Activated CD8-positive, alpha-beta T cell treated with anti-CD3 and anti-CD28 coated beads for 36 hours (primary cell): Measurements from ENCODE around the gene KAZN. TPM values are rescaled to one million over a fixed set of nuclear protein-coding genes. Genes with fewer than 3 reads are reported as not detected.

Experiments used
- ATAC-seq: fragments of 200-7000 bp; cut with Tn5 transposase; one replicate; pipeline ENCODE4 v1.10.0; 2021; ENCODE audit warnings: mild to moderate bottlenecking, moderate library complexity
- CTCF ChIA-PET: fragments of 350-600 bp; sonication (Branson Sonifier 250); formaldehyde crosslinking; loops from one replicate; lab custom pipeline; 2021; ENCODE audit warnings: antibody characterized with exemption; lab: Charles Lee
- POLR2A ChIA-PET: fragments of 350-600 bp; sonication (Branson Sonifier 250); formaldehyde crosslinking; loops from one replicate; lab custom pipeline; 2021; ENCODE audit warnings: antibody characterized with exemption; lab: Charles Lee
- DNase-seq: peaks from one replicate; pipeline ENCODE4 v3.0.0-alpha.2; 2020
- H3K27ac Mint-ChIP-seq: one replicate; pipeline ENCODE4 v1.8.0; 2021; ENCODE audit warnings: mild to moderate bottlenecking, mixed read lengths
- H3K27me3 Mint-ChIP-seq: one replicate; pipeline ENCODE4 v1.8.0; 2021; ENCODE audit warnings: mixed read lengths
- H3K36me3 Mint-ChIP-seq: one replicate; pipeline ENCODE4 v1.8.0; 2021; ENCODE audit warnings: low read depth, mixed read lengths
- H3K4me1 Mint-ChIP-seq: one replicate; pipeline ENCODE4 v1.8.0; 2021; ENCODE audit warnings: low read depth, mixed read lengths
- H3K4me3 Mint-ChIP-seq: one replicate; pipeline ENCODE4 v1.8.0; 2021; ENCODE audit warnings: mild to moderate bottlenecking, moderate library complexity, mixed read lengths
- H3K9me3 Mint-ChIP-seq: one replicate; pipeline ENCODE4 v1.8.0; 2021; ENCODE audit warnings: mixed read lengths
- CTCF ChIP-seq: fragments of 200-600 bp; IDR thresholded peaks from one replicate; pipeline ENCODE4 v1.8.0; 2022; ENCODE audit warnings: antibody characterized with exemption, mild to moderate bottlenecking
- intact Hi-C: fragments of 100-400 bp; cut with micrococcal nuclease; formaldehyde crosslinking; loops from one replicate; pipeline ENCODE4 v1.10.0; 2022
- total RNA-seq, 2 experiments: library from RNA; stranded (reverse); gene quantifications; one replicate each; pipeline ENCODE4 v1.2.3, GENCODE V29; 2021

KAZN gene
- total RNA-seq, 2 experiments from 2014 or later = 1.7 to 1.9 TPM

- H3K4me1 Mint-ChIP-seq = no peaks in the 10 kb centered on the region
- no peak overlapping the region for H3K4me3 Mint-ChIP-seq
- no peaks in the 10 kb centered on the region for H3K36me3 Mint-ChIP-seq
- intact Hi-C loops = no loop called here
- DNase-seq = no peak
- no peaks in the 10 kb centered on the region for H3K9me3 Mint-ChIP-seq
- CTCF ChIA-PET = no interaction called here
- no peak for TF ChIP-seq CTCF
- no peak overlapping the region for H3K27ac Mint-ChIP-seq
- POLR2A ChIA-PET = no interaction called here
- peaks cover 1% of the 10 kb centered on the region for H3K27me3 Mint-ChIP-seq
- ATAC-seq = no peak
Measured at GRCh38 chr1:14725695-14726094, 127.2 kb downstream of the KAZN start.

- POLR2A ChIA-PET = no interaction called here
- Mint-ChIP-seq H3K27me3 (peaks cover 1% of the 10 kb centered on the region), H3K36me3 (no peaks in the 10 kb centered on the region), H3K27ac (no peak overlapping the region), H3K4me1 (no peaks in the 10 kb centered on the region), H3K9me3 (no peaks in the 10 kb centered on the region), H3K4me3 (no peak overlapping the region)
- CTCF ChIA-PET = no interaction called here
- intact Hi-C loops = no loop called here
- DNase-seq = no peak
- TF ChIP-seq CTCF = no peak
- no peak for ATAC-seq
Measured at GRCh38 chr1:14726606-14727005, 128.1 kb downstream of the KAZN start.

GRCh38 chr1:14728516-14728915, 130.0 kb downstream of the KAZN start:
- no peaks in the 10 kb centered on the region for H3K36me3 Mint-ChIP-seq
- ChIA-PET CTCF (no interaction called here), POLR2A (no interaction called here)
- H3K4me1 Mint-ChIP-seq = no peaks in the 10 kb centered on the region
- H3K4me3 Mint-ChIP-seq = no peak overlapping the region
- H3K9me3 Mint-ChIP-seq = no peaks in the 10 kb centered on the region
- intact Hi-C loops = no loop called here
- no peaks in the 10 kb centered on the region for H3K27me3 Mint-ChIP-seq
- H3K27ac Mint-ChIP-seq = no peak overlapping the region
- TF ChIP-seq CTCF = no peak
- no peak for DNase-seq
- no peak for ATAC-seq

GRCh38 chr1:14732728-14733047, 134.2 kb downstream of the KAZN start:
- DNase-seq (no peak), ATAC-seq (no peak)
- ChIA-PET POLR2A (no interaction called here), CTCF (interaction anchor here (0.7 to 1.5 kb wide), 3 partner anchors 9 to 29 kb away, joined by 3 read pairs; no protein-coding TSS in a partner anchor)
- H3K36me3 Mint-ChIP-seq = no peaks in the 10 kb centered on the region
- H3K27me3 Mint-ChIP-seq = peaks cover 9% of the 10 kb centered on the region
- intact Hi-C loops = no loop called here
- TF ChIP-seq CTCF = no peak
- H3K4me1 Mint-ChIP-seq = no peaks in the 10 kb centered on the region
- no peak overlapping the region for H3K4me3 Mint-ChIP-seq
- H3K9me3 Mint-ChIP-seq = no peaks in the 10 kb centered on the region
- no peak overlapping the region for H3K27ac Mint-ChIP-seq

- no peak overlapping the region for H3K27ac Mint-ChIP-seq
- intact Hi-C loops = no loop called here
- no peak for TF ChIP-seq CTCF
- ATAC-seq (no peak), DNase-seq (no peak)
- ChIA-PET POLR2A (interaction anchor here (0.5 kb wide), 1 partner anchor 526 kb away, joined by 4 read pairs; no protein-coding TSS in a partner anchor), CTCF (interaction anchor here (0.9 to 1.5 kb wide), 2 partner anchors 9 to 10 kb away, joined by 3 read pairs; no protein-coding TSS in a partner anchor)
- H3K36me3 Mint-ChIP-seq = no peaks in the 10 kb centered on the region
- H3K4me3 Mint-ChIP-seq = no peak overlapping the region
- H3K27me3 Mint-ChIP-seq = peaks cover 9% of the 10 kb centered on the region
- no peaks in the 10 kb centered on the region for H3K4me1 Mint-ChIP-seq
- H3K9me3 Mint-ChIP-seq = no peaks in the 10 kb centered on the region
Measured at GRCh38 chr1:14733048-14733778, 134.7 kb downstream of the KAZN start.
